Smooth muscle cell (in vitro differentiated cells): Measurements from ENCODE around the gene GPR107. TPM values are rescaled to one million over a fixed set of nuclear protein-coding genes. Genes with fewer than 3 reads are reported as not detected.

Experiments used
- DNase-seq: peaks from one replicate; lab custom pipeline; 2025; ENCODE audit not compliant: unreplicated experiment; lab: John Stamatoyannopoulos, UW
- H2AFZ ChIP-seq: fragments of 200-600 bp; sonication (generic); 2 replicates; pipeline ENCODE4 v1.6.0; 2016; ENCODE audit warnings: antibody characterized with exemption, low read depth, mild to moderate bottlenecking
- H3F3A ChIP-seq: fragments of 200-600 bp; sonication (generic); 2 replicates; pipeline ENCODE4 v1.6.0; 2017; ENCODE audit warnings: antibody characterized with exemption, low read depth
- H3K27ac ChIP-seq: fragments of 200-600 bp; sonication (generic); 2 replicates; pipeline ENCODE4 v1.5.1; 2016; ENCODE audit warnings: low read depth, mild to moderate bottlenecking
- H3K27me3 ChIP-seq: fragments of 200-600 bp; sonication (generic); 2 replicates; pipeline ENCODE4 v1.6.1; 2016; ENCODE audit warnings: low read depth, mild to moderate bottlenecking
- H3K36me3 ChIP-seq: fragments of 200-600 bp; sonication (generic); 2 replicates; pipeline ENCODE4 v1.5.1; 2016; ENCODE audit warnings: low read depth
- H3K4me1 ChIP-seq: fragments of 200-600 bp; sonication (generic); 2 replicates; pipeline ENCODE4 v1.5.1; 2016; ENCODE audit warnings: low read depth
- H3K4me2 ChIP-seq: fragments of 200-600 bp; sonication (generic); 2 replicates; pipeline ENCODE4 v1.6.0; 2016; ENCODE audit warnings: mild to moderate bottlenecking
- H3K4me3 ChIP-seq: fragments of 200-600 bp; sonication (generic); 2 replicates; pipeline ENCODE4 v1.5.1; 2016; ENCODE audit warnings: mild to moderate bottlenecking
- H3K79me2 ChIP-seq: fragments of 200-600 bp; sonication (generic); 2 replicates; pipeline ENCODE4 v1.6.0; 2016; ENCODE audit warnings: low read depth, mild to moderate bottlenecking
- H3K9ac ChIP-seq: fragments of 200-600 bp; sonication (generic); 2 replicates; pipeline ENCODE4 v1.6.0; 2016; ENCODE audit warnings: low read depth
- H3K9me3 ChIP-seq: fragments of 200-600 bp; sonication (generic); replicated peaks from 2 replicates; pipeline ENCODE4 v1.5.1; 2016; ENCODE audit warnings: low read depth
- H4K20me1 ChIP-seq: fragments of 200-600 bp; sonication (generic); 2 replicates; pipeline ENCODE4 v1.6.0; 2016; ENCODE audit warnings: low read depth
- WGBS: methylation state at CpG from one replicate; pipeline ENCODE4 v1.1.7; 2016; ENCODE audit warnings: low lambda C conversion rate; 5-methylcytosine and 5-hydroxymethylcytosine counted together
- polyA plus RNA-seq: library from polyadenylated mRNA; unstranded; fragments of >200 nt; fragmentation: Nextera tagmentation; extraction: Ambion mirVana; gene quantifications from 2 replicates; pipeline ENCODE4 v1.2.1, GENCODE V29; 2016
- total RNA-seq: library from RNA; depleted of rRNA; stranded (reverse); fragments of >200 nt; gene quantifications from 2 replicates; pipeline ENCODE4 v1.2.3, GENCODE V29; 2014
- TF ChIP-seq, protein P1 (sequence below): fragments of 200-600 bp; sonication (generic); IDR thresholded peaks from 2 replicates; pipeline ENCODE4 v1.5.1; 2017; ENCODE audit warnings: borderline replicate concordance, mild to moderate bottlenecking, antibody characterized with exemption; ENCODE audit not compliant: insufficient read depth, poor library complexity, severe bottlenecking

The GPR107 gene
- total and polyA plus RNA-seq, 2 experiments from 2014 or later, result 16.2 to 42.7 TPM

DNA sequence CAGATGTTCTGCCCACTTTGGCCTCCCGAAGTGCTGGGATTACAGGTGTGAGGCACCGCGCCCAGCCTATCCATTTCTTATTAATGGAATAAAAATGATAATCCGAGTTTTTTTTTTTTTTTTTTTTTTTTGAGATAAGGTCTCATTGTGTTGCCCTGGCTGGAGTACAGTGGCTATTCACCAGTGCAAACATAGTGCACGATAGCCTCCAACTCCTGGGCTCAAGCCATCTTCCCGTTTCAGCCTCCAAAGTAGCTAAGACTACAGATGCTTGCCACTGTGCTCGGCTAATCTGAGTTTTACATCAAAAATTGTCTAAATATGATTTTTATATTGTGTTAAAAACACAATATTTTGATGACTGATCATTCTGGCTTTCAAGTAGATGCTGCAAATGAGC lies 6.6 kb downstream of the GPR107 start:
- H2AFZ ChIP-seq, result no peak overlapping the region
- no peaks in the 10 kb centered on the region for H3K36me3 ChIP-seq
- no peaks in the 10 kb centered on the region for H3K9me3 ChIP-seq
- DNase-seq, result no peak
- no peak overlapping the region for H3K27ac ChIP-seq
- H3K4me2 ChIP-seq, result no peak overlapping the region
- H3F3A ChIP-seq, result no peaks in the 10 kb centered on the region
- WGBS, result 98% methylated on average over 7 of the region's 7 CpGs
- H3K4me1 ChIP-seq, result no peaks in the 10 kb centered on the region
- peaks cover 81% of the 10 kb centered on the region for H4K20me1 ChIP-seq
- H3K9ac ChIP-seq, result no peak overlapping the region
- H3K27me3 ChIP-seq, result no peaks in the 10 kb centered on the region
- H3K4me3 ChIP-seq, result no peak overlapping the region
- TF ChIP-seq, protein P1, sequence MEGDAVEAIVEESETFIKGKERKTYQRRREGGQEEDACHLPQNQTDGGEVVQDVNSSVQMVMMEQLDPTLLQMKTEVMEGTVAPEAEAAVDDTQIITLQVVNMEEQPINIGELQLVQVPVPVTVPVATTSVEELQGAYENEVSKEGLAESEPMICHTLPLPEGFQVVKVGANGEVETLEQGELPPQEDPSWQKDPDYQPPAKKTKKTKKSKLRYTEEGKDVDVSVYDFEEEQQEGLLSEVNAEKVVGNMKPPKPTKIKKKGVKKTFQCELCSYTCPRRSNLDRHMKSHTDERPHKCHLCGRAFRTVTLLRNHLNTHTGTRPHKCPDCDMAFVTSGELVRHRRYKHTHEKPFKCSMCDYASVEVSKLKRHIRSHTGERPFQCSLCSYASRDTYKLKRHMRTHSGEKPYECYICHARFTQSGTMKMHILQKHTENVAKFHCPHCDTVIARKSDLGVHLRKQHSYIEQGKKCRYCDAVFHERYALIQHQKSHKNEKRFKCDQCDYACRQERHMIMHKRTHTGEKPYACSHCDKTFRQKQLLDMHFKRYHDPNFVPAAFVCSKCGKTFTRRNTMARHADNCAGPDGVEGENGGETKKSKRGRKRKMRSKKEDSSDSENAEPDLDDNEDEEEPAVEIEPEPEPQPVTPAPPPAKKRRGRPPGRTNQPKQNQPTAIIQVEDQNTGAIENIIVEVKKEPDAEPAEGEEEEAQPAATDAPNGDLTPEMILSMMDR, result no peak
- H3K79me2 ChIP-seq, result peaks cover 97% of the 10 kb centered on the region

- TF ChIP-seq, protein P1, result no peak
- Histone ChIP-seq H3K9ac (no peak overlapping the region), H3K27ac (no peak overlapping the region), H3K4me3 (no peak overlapping the region), H3K36me3 (no peaks in the 10 kb centered on the region), H3K4me2 (no peak overlapping the region), H3K27me3 (no peaks in the 10 kb centered on the region), H3K4me1 (no peaks in the 10 kb centered on the region), H2AFZ (no peak overlapping the region), H4K20me1 (peaks cover 91% of the 10 kb centered on the region), H3K79me2 (peaks cover 96% of the 10 kb centered on the region), H3K9me3 (no peaks in the 10 kb centered on the region), H3F3A (no peaks in the 10 kb centered on the region)
- DNase-seq, result no peak
- WGBS, result 95% methylated on average over 2 of the region's 2 CpGs
These were observed 9.0 kb downstream of the GPR107 start for GRCh38 chr9:130062750-130063149.

DNA sequence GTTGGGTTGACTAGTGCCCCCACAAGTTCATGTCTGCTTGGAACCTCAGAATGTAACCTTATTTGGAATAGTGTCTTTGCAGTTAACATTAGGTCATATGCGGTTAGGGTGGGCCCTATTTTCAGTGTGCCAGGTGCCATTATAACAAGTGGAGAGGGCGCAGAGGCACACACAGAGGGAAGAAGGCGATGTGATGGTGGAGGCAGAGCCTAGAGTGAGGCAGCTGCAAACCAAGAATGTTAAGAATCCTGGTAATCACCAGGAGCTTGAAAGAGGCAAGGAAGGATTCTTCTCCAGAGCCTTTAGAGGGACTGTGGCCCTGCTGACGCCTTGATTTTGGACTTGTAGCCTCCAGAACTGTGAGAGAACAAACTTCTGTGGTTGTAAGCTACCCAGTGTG lies 10.9 kb downstream of the GPR107 start:
- Histone ChIP-seq H3K4me1 (no peaks in the 10 kb centered on the region), H3K4me2 (no peak overlapping the region), H3K27me3 (no peaks in the 10 kb centered on the region), H3K4me3 (no peak overlapping the region), H3K9ac (no peak overlapping the region), H3F3A (no peaks in the 10 kb centered on the region), H3K79me2 (peaks cover 96% of the 10 kb centered on the region), H3K9me3 (no peaks in the 10 kb centered on the region), H4K20me1 (peaks cover 91% of the 10 kb centered on the region), H2AFZ (no peak overlapping the region), H3K36me3 (no peaks in the 10 kb centered on the region), H3K27ac (peak overlapping the region; percentile 15)
- no peak for DNase-seq
- 78% methylated on average over 4 of the region's 4 CpGs for WGBS
- TF ChIP-seq, protein P1, result no peak

GRCh38 chr9:130069048-130069447 lies 15.3 kb downstream of the GPR107 start:
- TF ChIP-seq, protein P1, result no peak
- H4K20me1 ChIP-seq, result peaks cover 95% of the 10 kb centered on the region
- DNase-seq, result no peak
- H3F3A ChIP-seq, result no peaks in the 10 kb centered on the region
- H2AFZ ChIP-seq, result no peak overlapping the region
- no peaks in the 10 kb centered on the region for H3K36me3 ChIP-seq
- H3K4me1 ChIP-seq, result peaks cover 11% of the 10 kb centered on the region
- H3K9me3 ChIP-seq, result no peaks in the 10 kb centered on the region
- H3K4me3 ChIP-seq, result no peak overlapping the region
- H3K27me3 ChIP-seq, result no peaks in the 10 kb centered on the region
- WGBS, result 100% methylated on average over 1 of the region's 1 CpG
- no peak overlapping the region for H3K4me2 ChIP-seq
- H3K9ac ChIP-seq, result no peak overlapping the region
- no peak overlapping the region for H3K27ac ChIP-seq
- H3K79me2 ChIP-seq, result peaks cover 88% of the 10 kb centered on the region
